ENCODE data around the gene NSD2.
"Not testable (repeated sequence)": the region's sequence is repeated elsewhere in the genome, so short reads cannot be mapped to it uniquely, and the experiment has no call there.

NSD2 gene

GRCh38 chr4:1899149-1900086, 28.2 kb downstream of the NSD2 start:
- DNase-seq, result peak; percentile 29 to 77

GRCh38 chr4:1900087-1900433, 28.9 kb downstream of the NSD2 start:
- no peak for DNase-seq

GRCh38 chr4:1900624-1901023, 29.4 kb downstream of the NSD2 start:
- DNase-seq, result no peak

GRCh38 chr4:1901127-1901526, 29.9 kb downstream of the NSD2 start:
- no peak for DNase-seq

- DNase-seq, result no peak
Observed at GRCh38 chr4:1902243-1902642, 31.1 kb downstream of the NSD2 start.

GRCh38 chr4:1903035-1903434, 31.8 kb downstream of the NSD2 start:
- DNase-seq, result no peak

GRCh38 chr4:1904042-1904441, 32.8 kb downstream of the NSD2 start:
- DNase-seq, result no peak

- peak; percentile 25 to 64 for DNase-seq
Observed at GRCh38 chr4:1907848-1908525, 36.8 kb downstream of the NSD2 start.

GRCh38 chr4:1909696-1910095, 38.5 kb downstream of the NSD2 start:
- not testable (repeated sequence) for DNase-seq

- no peak for DNase-seq
Observed at GRCh38 chr4:1910643-1911042, 39.5 kb downstream of the NSD2 start.

- not testable (repeated sequence) for DNase-seq
Observed at GRCh38 chr4:1911316-1911715, 40.1 kb downstream of the NSD2 start.

- DNase-seq, result no peak
Observed at GRCh38 chr4:1922821-1923220, 51.6 kb downstream of the NSD2 start.

GRCh38 chr4:1927675-1928074, 56.5 kb downstream of the NSD2 start:
- DNase-seq, result no peak

- no peak for DNase-seq
Observed at GRCh38 chr4:1928356-1929239, 57.4 kb downstream of the NSD2 start.

- no peak for DNase-seq
Observed at GRCh38 chr4:1932736-1933135, 61.5 kb downstream of the NSD2 start.

- no peak for DNase-seq
Observed at GRCh38 chr4:1933700-1934099, 62.5 kb downstream of the NSD2 start.

- no peak for DNase-seq
Observed at GRCh38 chr4:1937550-1937949, 66.4 kb downstream of the NSD2 start.

- no peak for DNase-seq
Observed at GRCh38 chr4:1938027-1938426, 66.8 kb downstream of the NSD2 start.

GRCh38 chr4:1939664-1940509, 68.7 kb downstream of the NSD2 start:
- DNase-seq, result no peak

- DNase-seq, result no peak
Observed at GRCh38 chr4:1940566-1940965, 69.4 kb downstream of the NSD2 start.

- no peak for DNase-seq
Observed at GRCh38 chr4:1943928-1944327, 72.7 kb downstream of the NSD2 start.
